ENCODE data around the gene BPIFB2.

The BPIFB2 gene

DNA sequence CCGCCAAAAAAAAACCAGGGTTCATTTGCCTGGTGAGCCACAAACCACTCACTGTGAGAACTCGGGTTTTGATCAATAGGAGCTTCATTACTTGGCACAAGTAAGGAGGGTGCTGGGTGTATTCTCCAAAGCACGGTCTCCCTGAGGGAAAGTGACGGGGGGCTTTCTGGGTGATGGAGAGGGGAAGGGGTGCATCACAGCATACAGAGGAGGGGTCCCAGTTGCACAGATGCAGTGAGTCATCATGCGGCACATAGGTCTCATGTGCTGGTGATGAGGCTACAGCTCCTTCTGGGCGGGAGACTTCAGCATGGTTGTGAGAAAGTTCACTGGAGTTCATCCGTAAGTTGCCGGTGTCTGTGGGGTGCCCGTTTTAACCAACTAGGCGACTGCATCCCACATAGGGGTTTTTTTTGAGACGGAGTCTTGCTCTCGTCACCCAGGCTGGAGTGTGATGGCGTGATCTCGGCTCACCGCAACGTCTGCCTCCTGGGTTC, 39.5 kb upstream of the BPIFB2 start:
- CTCF ChIA-PET = no interaction called here
- H3K27ac ChIP-seq (ENCODE audit: insufficient read depth in 1 of 2, low read depth in 1 of 2, low read length in 2 of 2, poor library complexity in 1 of 2, severe bottlenecking in 2 of 2) = no peak overlapping the region
- H3K9me3 ChIP-seq (ENCODE audit: control extremely low read depth in 1 of 5, control insufficient read depth in 4 of 5, insufficient read depth in 2 of 5, low read depth in 1 of 5, low read length in 4 of 5) = no peaks in the 10 kb centered on the region
- 99% methylated on average over 9 of the region's 16 CpGs for WGBS (ENCODE audit: insufficient coverage)
- no peaks in the 10 kb centered on the region for H3K36me3 ChIP-seq (ENCODE audit: control insufficient read depth in 4 of 4, insufficient read depth in 4 of 4, low read length in 3 of 4)
- H3K27me3 ChIP-seq (replicated peaks in 2 of 5; ENCODE audit: control insufficient read depth in 4 of 5, insufficient read depth in 5 of 5, low read length in 4 of 5) = no peaks in the 10 kb centered on the region
- POLR2A ChIA-PET = no interaction called here
- peaks cover 9 to 73% (median 45%) of the 10 kb centered on the region in 4 experiments for H3K4me1 ChIP-seq (ENCODE audit: control extremely low read depth in 1 of 4, control insufficient read depth in 4 of 4, insufficient read depth in 4 of 4, low read length in 3 of 4)
- peak in 2 of 3 donors; percentile 28 to 45 for DNase-seq
- no peak overlapping the region for H3K4me3 ChIP-seq (ENCODE audit: control insufficient read depth in 1 of 7, extremely low read depth in 1 of 7, insufficient read depth in 4 of 7, low read depth in 2 of 7, low read length in 6 of 7)

GRCh38 chr20:32968478-32969241, 38.8 kb upstream of the BPIFB2 start:
- no peak for DNase-seq
- no peaks in the 10 kb centered on the region for H3K9me3 ChIP-seq (ENCODE audit: control extremely low read depth in 1 of 5, control insufficient read depth in 4 of 5, insufficient read depth in 2 of 5, low read depth in 1 of 5, low read length in 4 of 5)
- POLR2A ChIA-PET = no interaction called here
- no peaks in the 10 kb centered on the region for H3K27me3 ChIP-seq (replicated peaks in 2 of 5; ENCODE audit: control insufficient read depth in 4 of 5, insufficient read depth in 5 of 5, low read length in 4 of 5)
- H3K36me3 ChIP-seq (ENCODE audit: control insufficient read depth in 4 of 4, insufficient read depth in 4 of 4, low read length in 3 of 4) = no peaks in the 10 kb centered on the region
- 83% methylated on average over 11 of the region's 19 CpGs for WGBS (ENCODE audit: insufficient coverage)
- no peak overlapping the region for H3K27ac ChIP-seq (ENCODE audit: insufficient read depth in 1 of 2, low read depth in 1 of 2, low read length in 2 of 2, poor library complexity in 1 of 2, severe bottlenecking in 2 of 2)
- H3K4me3 ChIP-seq (ENCODE audit: control insufficient read depth in 1 of 7, extremely low read depth in 1 of 7, insufficient read depth in 4 of 7, low read depth in 2 of 7, low read length in 6 of 7) = no peak overlapping the region
- CTCF ChIA-PET = no interaction called here
- peaks cover 9 to 79% (median 45%) of the 10 kb centered on the region in 4 experiments for H3K4me1 ChIP-seq (ENCODE audit: control extremely low read depth in 1 of 4, control insufficient read depth in 4 of 4, insufficient read depth in 4 of 4, low read length in 3 of 4)

GRCh38 chr20:32969356-32970114, 38.0 kb upstream of the BPIFB2 start:
- WGBS (ENCODE audit: insufficient coverage) = 93% methylated on average over 12 of the region's 13 CpGs
- no peaks in the 10 kb centered on the region for H3K27me3 ChIP-seq (replicated peaks in 2 of 5; ENCODE audit: control insufficient read depth in 4 of 5, insufficient read depth in 5 of 5, low read length in 4 of 5)
- no peaks in the 10 kb centered on the region for H3K36me3 ChIP-seq (ENCODE audit: control insufficient read depth in 4 of 4, insufficient read depth in 4 of 4, low read length in 3 of 4)
- H3K4me3 ChIP-seq (ENCODE audit: control insufficient read depth in 1 of 7, extremely low read depth in 1 of 7, insufficient read depth in 4 of 7, low read depth in 2 of 7, low read length in 6 of 7) = no peak overlapping the region
- no peaks in the 10 kb centered on the region for H3K9me3 ChIP-seq (ENCODE audit: control extremely low read depth in 1 of 5, control insufficient read depth in 4 of 5, insufficient read depth in 2 of 5, low read depth in 1 of 5, low read length in 4 of 5)
- POLR2A ChIA-PET = no interaction called here
- DNase-seq = no peak
- CTCF ChIA-PET = no interaction called here
- H3K27ac ChIP-seq (ENCODE audit: insufficient read depth in 1 of 2, low read depth in 1 of 2, low read length in 2 of 2, poor library complexity in 1 of 2, severe bottlenecking in 2 of 2) = no peak overlapping the region
- peaks cover 9 to 88% (median 45%) of the 10 kb centered on the region in 4 experiments for H3K4me1 ChIP-seq (ENCODE audit: control extremely low read depth in 1 of 4, control insufficient read depth in 4 of 4, insufficient read depth in 4 of 4, low read length in 3 of 4)

DNA sequence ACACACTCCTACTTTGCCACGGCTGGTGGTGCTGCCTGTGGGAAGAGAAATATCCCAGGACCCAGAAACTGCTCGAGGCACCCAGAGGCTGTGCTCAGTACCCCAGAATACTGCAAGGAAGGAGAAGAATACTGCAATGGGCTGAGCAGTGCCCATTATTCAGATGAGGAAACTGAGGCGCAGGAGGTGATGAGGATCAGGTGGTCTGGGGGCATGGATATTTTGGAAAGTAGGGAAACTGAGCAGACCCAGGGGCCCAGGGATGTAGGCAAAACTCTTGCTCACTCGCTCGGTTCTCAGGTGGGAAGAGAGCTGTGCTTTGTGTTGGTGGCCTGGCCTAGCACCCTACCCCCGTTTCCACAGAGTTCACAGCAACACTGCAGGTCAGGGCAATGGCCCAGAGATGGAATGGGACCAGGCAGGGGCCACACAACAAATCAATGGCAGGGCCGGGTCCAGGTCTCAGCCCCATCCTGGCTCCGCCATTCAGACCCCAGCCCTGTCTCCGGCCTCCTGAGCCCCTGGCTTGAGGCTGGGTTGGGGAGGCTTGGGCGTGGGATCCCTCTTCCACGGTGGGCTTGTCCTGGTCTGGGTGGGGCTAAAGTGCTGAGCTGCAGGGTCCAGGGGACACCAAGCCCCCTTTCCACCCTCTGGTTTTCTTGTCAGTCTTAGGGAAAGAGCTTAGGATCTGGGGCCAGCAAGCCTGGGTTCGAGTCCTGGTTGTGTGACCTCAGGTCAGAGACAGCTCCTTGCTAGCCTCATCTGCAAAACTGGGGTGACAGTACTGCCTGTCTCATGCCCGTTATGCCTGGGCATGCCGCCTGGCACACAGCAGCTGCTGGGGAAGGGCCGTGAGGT, 37.2 kb upstream of the BPIFB2 start:
- POLR2A ChIA-PET = no interaction called here
- Histone ChIP-seq H3K27me3 (replicated peaks in 2 of 5; ENCODE audit: control insufficient read depth in 4 of 5, insufficient read depth in 5 of 5, low read length in 4 of 5) (no peaks in the 10 kb centered on the region), H3K4me3 (ENCODE audit: control insufficient read depth in 1 of 7, extremely low read depth in 1 of 7, insufficient read depth in 4 of 7, low read depth in 2 of 7, low read length in 6 of 7) (peak overlapping the region in 1 of 7 experiments; percentile 20), H3K9me3 (ENCODE audit: control extremely low read depth in 1 of 5, control insufficient read depth in 4 of 5, insufficient read depth in 2 of 5, low read depth in 1 of 5, low read length in 4 of 5) (no peaks in the 10 kb centered on the region), H3K27ac (ENCODE audit: insufficient read depth in 1 of 2, low read depth in 1 of 2, low read length in 2 of 2, poor library complexity in 1 of 2, severe bottlenecking in 2 of 2) (peak overlapping the region; percentile 75 to 83), H3K4me1 (ENCODE audit: control extremely low read depth in 1 of 4, control insufficient read depth in 4 of 4, insufficient read depth in 4 of 4, low read length in 3 of 4) (peaks cover 9 to 87% (median 45%) of the 10 kb centered on the region in 4 experiments), H3K36me3 (ENCODE audit: control insufficient read depth in 4 of 4, insufficient read depth in 4 of 4, low read length in 3 of 4) (no peaks in the 10 kb centered on the region)
- DNase-seq = no peak
- 96% methylated on average over 11 of the region's 15 CpGs for WGBS (ENCODE audit: insufficient coverage)
- CTCF ChIA-PET = interaction anchor here (0.9 kb wide), 1 partner anchor 30 kb away, joined by 3 read pairs; no protein-coding TSS in a partner anchor

DNA sequence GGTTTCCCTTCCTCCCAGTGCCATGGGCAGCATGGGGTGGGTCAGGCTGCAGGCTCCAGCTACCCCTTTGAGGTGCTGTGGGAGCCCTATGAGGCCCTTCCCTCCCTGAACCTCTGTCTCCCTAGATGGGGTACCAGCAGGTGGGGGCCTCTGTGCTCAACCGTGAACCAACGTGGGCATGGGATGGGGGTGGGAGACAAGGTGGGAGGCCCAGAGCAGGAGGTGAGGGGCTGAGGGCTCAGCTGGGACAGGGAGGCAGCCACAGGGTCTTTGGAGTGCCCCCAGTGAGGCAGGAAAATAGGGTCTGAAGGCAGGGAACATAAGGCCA, 36.6 kb upstream of the BPIFB2 start:
- H3K27ac ChIP-seq (ENCODE audit: insufficient read depth in 1 of 2, low read depth in 1 of 2, low read length in 2 of 2, poor library complexity in 1 of 2, severe bottlenecking in 2 of 2) = peak overlapping the region; percentile 75 to 83
- CTCF ChIA-PET = interaction anchor here (0.9 kb wide), 1 partner anchor 29 kb away, joined by 3 read pairs; no protein-coding TSS in a partner anchor
- WGBS (ENCODE audit: insufficient coverage) = no CpG with 5 or more reads among the region's 2 CpGs
- H3K4me3 ChIP-seq (ENCODE audit: control insufficient read depth in 1 of 7, extremely low read depth in 1 of 7, insufficient read depth in 4 of 7, low read depth in 2 of 7, low read length in 6 of 7) = no peak overlapping the region
- DNase-seq = no peak
- POLR2A ChIA-PET = no interaction called here
- no peaks in the 10 kb centered on the region for H3K27me3 ChIP-seq (replicated peaks in 2 of 5; ENCODE audit: control insufficient read depth in 4 of 5, insufficient read depth in 5 of 5, low read length in 4 of 5)
- H3K36me3 ChIP-seq (ENCODE audit: control insufficient read depth in 4 of 4, insufficient read depth in 4 of 4, low read length in 3 of 4) = no peaks in the 10 kb centered on the region
- peaks cover 9 to 82% (median 45%) of the 10 kb centered on the region in 4 experiments for H3K4me1 ChIP-seq (ENCODE audit: control extremely low read depth in 1 of 4, control insufficient read depth in 4 of 4, insufficient read depth in 4 of 4, low read length in 3 of 4)
- peaks cover 0 to 2% (median 0%) of the 10 kb centered on the region in 5 experiments for H3K9me3 ChIP-seq (ENCODE audit: control extremely low read depth in 1 of 5, control insufficient read depth in 4 of 5, insufficient read depth in 2 of 5, low read depth in 1 of 5, low read length in 4 of 5)

DNA sequence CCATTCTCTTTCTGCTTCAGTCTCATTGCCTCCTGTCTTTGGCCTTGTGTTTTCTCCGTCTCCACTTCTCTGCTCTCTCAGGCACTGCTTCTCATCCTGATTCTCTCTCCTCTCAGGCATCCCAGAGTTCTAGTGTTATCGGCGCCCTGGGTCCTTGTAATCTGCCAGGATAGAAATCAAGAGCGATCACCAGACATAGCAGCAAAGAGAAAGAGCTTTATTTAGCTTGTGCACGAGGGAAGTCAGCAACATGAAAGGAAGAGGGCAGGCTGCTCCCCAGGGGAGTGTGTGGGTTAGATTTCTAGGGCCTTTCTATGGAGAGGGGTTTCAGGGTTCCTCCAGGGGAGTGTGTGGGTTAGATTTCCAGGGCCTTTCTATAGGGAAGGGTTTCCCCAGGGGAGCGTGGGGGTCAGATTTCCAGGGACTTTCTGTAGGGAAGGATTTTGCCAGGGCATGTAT, 35.8 kb upstream of the BPIFB2 start:
- Histone ChIP-seq H3K4me1 (ENCODE audit: control extremely low read depth in 1 of 4, control insufficient read depth in 4 of 4, insufficient read depth in 4 of 4, low read length in 3 of 4) (peaks cover 9 to 74% (median 43%) of the 10 kb centered on the region in 4 experiments), H3K27me3 (replicated peaks in 2 of 5; ENCODE audit: control insufficient read depth in 4 of 5, insufficient read depth in 5 of 5, low read length in 4 of 5) (no peaks in the 10 kb centered on the region), H3K36me3 (ENCODE audit: control insufficient read depth in 4 of 4, insufficient read depth in 4 of 4, low read length in 3 of 4) (no peaks in the 10 kb centered on the region), H3K27ac (ENCODE audit: insufficient read depth in 1 of 2, low read depth in 1 of 2, low read length in 2 of 2, poor library complexity in 1 of 2, severe bottlenecking in 2 of 2) (peak overlapping the region; percentile 75 to 83), H3K9me3 (ENCODE audit: control extremely low read depth in 1 of 5, control insufficient read depth in 4 of 5, insufficient read depth in 2 of 5, low read depth in 1 of 5, low read length in 4 of 5) (peaks cover 0 to 10% (median 5%) of the 10 kb centered on the region in 5 experiments), H3K4me3 (ENCODE audit: control insufficient read depth in 1 of 7, extremely low read depth in 1 of 7, insufficient read depth in 4 of 7, low read depth in 2 of 7, low read length in 6 of 7) (peak overlapping the region in 4 of 7 experiments; percentile 7 to 51 (median 35))
- ChIA-PET POLR2A (no interaction called here), CTCF (interaction anchor here (0.6 kb wide), 1 partner anchor 88 kb away, joined by 3 read pairs; no protein-coding TSS in a partner anchor)
- 45% methylated on average over 5 of the region's 6 CpGs for WGBS (ENCODE audit: insufficient coverage)
- DNase-seq = no peak
